H1 (cell line): Measurements from ENCODE around the gene EPN2. TPM values are rescaled to one million over a fixed set of nuclear protein-coding genes. Genes with fewer than 3 reads are reported as not detected.

Source experiments
- CTCF ChIA-PET: fragments of 300-600 bp; sonication (Branson Sonifier 250); formaldehyde crosslinking; loops from one replicate; lab custom pipeline; 2021; ENCODE audit not compliant: partially characterized antibody; lab: Charles Lee
- POLR2A ChIA-PET: fragments of 300-600 bp; sonication (Branson Sonifier 250); formaldehyde crosslinking; loops from one replicate; lab custom pipeline; 2021; ENCODE audit warnings: inconsistent platforms; ENCODE audit not compliant: partially characterized antibody; lab: Charles Lee
- DNase-seq, 2 experiments: peaks; one replicate each; pipeline versions ENCODE4 v3.0.0 to v3.0.0-alpha.2; 2010 to 2022; ENCODE audit warnings: low spot score in 2 of 2, low read depth in 1 of 2, mixed read lengths in 1 of 2
- FAIRE-seq: peaks from 2 replicates; lab custom pipeline; 2011; peaks lifted over from hg19 to GRCh38; lab: Jason Lieb, UNC
- H2AFZ ChIP-seq: 2 replicates; pipeline ENCODE4 v1.8.1; 2012; ENCODE audit warnings: low read length, inconsistent platforms
- H2AK5ac ChIP-seq: 2 replicates; pipeline ENCODE4 v1.6.1; 2013; ENCODE audit warnings: low read depth, low read length
- H2BK120ac ChIP-seq: replicated peaks from 2 replicates; pipeline ENCODE3; 2013; ENCODE audit warnings: low read depth, low read length, inconsistent platforms
- H2BK12ac ChIP-seq: 2 replicates; pipeline ENCODE4 v1.6.1; 2013; ENCODE audit warnings: low read depth, low read length
- H2BK15ac ChIP-seq: 2 replicates; pipeline ENCODE4 v1.6.1; 2013; ENCODE audit warnings: low read length
- H2BK20ac ChIP-seq: 2 replicates; pipeline ENCODE4 v1.6.1; 2013; ENCODE audit warnings: low read length
- H2BK5ac ChIP-seq: 2 replicates; pipeline ENCODE4 v1.6.1; 2013; ENCODE audit warnings: low read depth, low read length
- H3K14ac ChIP-seq: 2 replicates; pipeline ENCODE4 v1.6.1; 2013; ENCODE audit warnings: inconsistent platforms; ENCODE audit not compliant: insufficient read length
- H3K18ac ChIP-seq: 2 replicates; pipeline ENCODE4 v1.6.1; 2013; ENCODE audit warnings: low read length; ENCODE audit errors: extremely low read depth
- H3K23ac ChIP-seq: 2 replicates; pipeline ENCODE4 v1.6.1; 2013; ENCODE audit warnings: inconsistent platforms; ENCODE audit not compliant: insufficient read length
- H3K23me2 ChIP-seq: 2 replicates; pipeline ENCODE4 v1.6.1; 2013; ENCODE audit warnings: low read depth, low read length
- H3K27ac ChIP-seq: 2 replicates; pipeline ENCODE4 v1.6.1; 2011; ENCODE audit warnings: low read depth, low read length, inconsistent platforms
- H3K27me3 ChIP-seq, 4 experiments: replicated peaks in 1 of 4; 1 replicate in 1 of 4; 2 replicates in 3 of 4; pipeline versions ENCODE4 v1.6.1 to v1.8.1; 2011 to 2013; ENCODE audit warnings: low read length in 3 of 4, mild to moderate bottlenecking in 3 of 4, inconsistent platforms in 2 of 4, mixed read lengths in 2 of 4, moderate library complexity in 1 of 4; ENCODE audit not compliant: control insufficient read depth in 3 of 4, insufficient read depth in 3 of 4; ENCODE audit errors: extremely low read depth in 1 of 4
- H3K36me3 ChIP-seq, 4 experiments: 2 replicates each; pipeline versions ENCODE4 v1.6.1 to v1.8.1; 2011 to 2013; ENCODE audit warnings: mild to moderate bottlenecking in 4 of 4, low read length in 3 of 4, moderate library complexity in 2 of 4, control low read depth in 1 of 4, inconsistent platforms in 1 of 4; ENCODE audit not compliant: insufficient read depth in 4 of 4, control insufficient read depth in 2 of 4
- H3K4ac ChIP-seq: replicated peaks from 2 replicates; pipeline ENCODE3; 2013; ENCODE audit warnings: low read length, low read depth, mixed read lengths, inconsistent platforms; ENCODE audit not compliant: insufficient read length
- H3K4me1 ChIP-seq, 4 experiments: replicated peaks in 1 of 4; 1 replicate in 1 of 4; 2 replicates in 3 of 4; pipeline versions ENCODE4 v1.6.1 to v1.8.1; 2011 to 2013; ENCODE audit warnings: low read length in 3 of 4, inconsistent platforms in 2 of 4, mixed read lengths in 1 of 4; ENCODE audit not compliant: insufficient read depth in 4 of 4, control insufficient read depth in 3 of 4
- H3K4me2 ChIP-seq, 2 experiments: 2 replicates each; pipeline versions ENCODE4 v1.6.1 to v1.8.1; 2011 to 2013; ENCODE audit warnings: low read depth in 2 of 2, low read length in 2 of 2, control low read depth in 1 of 2, inconsistent platforms in 1 of 2, mild to moderate bottlenecking in 1 of 2; ENCODE audit not compliant: insufficient read depth in 1 of 2
- H3K4me3 ChIP-seq, 4 experiments: fragments of 200-600, 300-600 bp in 1 of 4; sonication (generic), shearing (Covaris generic), sonication (Bioruptor Twin) in 1 of 4; 2 replicates each; pipeline versions ENCODE4 v1.5.1 to v1.8.1; 2011 to 2016; ENCODE audit warnings: low read length in 4 of 4, low read depth in 3 of 4, control low read depth in 2 of 4, inconsistent platforms in 2 of 4, mild to moderate bottlenecking in 2 of 4, mixed read lengths in 1 of 4, moderate library complexity in 1 of 4; ENCODE audit not compliant: insufficient read depth in 2 of 4; ENCODE audit errors: extremely low read depth in 1 of 4
- H3K56ac ChIP-seq: replicated peaks from 2 replicates; pipeline ENCODE3; 2013; ENCODE audit warnings: low read depth, mild to moderate bottlenecking, mixed read lengths, low read length, inconsistent platforms; ENCODE audit not compliant: insufficient read length
- H3K79me1 ChIP-seq: 2 replicates; pipeline ENCODE4 v1.6.1; 2013; ENCODE audit warnings: low read depth, low read length, control low read depth
- H3K79me2 ChIP-seq, 2 experiments: 2 replicates each; pipeline versions ENCODE4 v1.6.1 to v1.8.1; 2012 to 2013; ENCODE audit warnings: low read length in 2 of 2, mild to moderate bottlenecking in 2 of 2, inconsistent platforms in 1 of 2; ENCODE audit not compliant: insufficient read depth in 2 of 2, control insufficient read depth in 1 of 2
- H3K9ac ChIP-seq, 4 experiments: replicated peaks in 1 of 4; 1 replicate in 1 of 4; 2 replicates in 3 of 4; pipeline versions ENCODE4 v1.6.1 to v1.8.1; 2011 to 2013; ENCODE audit warnings: low read depth in 3 of 4, low read length in 3 of 4, control low read depth in 2 of 4, mild to moderate bottlenecking in 2 of 4, moderate library complexity in 2 of 4, inconsistent platforms in 1 of 4; ENCODE audit errors: extremely low read depth in 1 of 4
- H3K9me3 ChIP-seq, 2 experiments: 2 replicates each; pipeline versions ENCODE4 v1.6.1 to v1.8.1; 2012 to 2013; ENCODE audit warnings: mild to moderate bottlenecking in 2 of 2, moderate library complexity in 2 of 2, control low read depth in 1 of 2, inconsistent platforms in 1 of 2, low read depth in 1 of 2, low read length in 1 of 2, mixed read lengths in 1 of 2; ENCODE audit not compliant: insufficient read depth in 2 of 2
- H4K20me1 ChIP-seq, 2 experiments: replicated peaks in 1 of 2; 2 replicates each; pipeline versions ENCODE3 to v1.8.1; 2011 to 2013; ENCODE audit warnings: inconsistent platforms in 2 of 2, low read length in 2 of 2, mild to moderate bottlenecking in 1 of 2; ENCODE audit not compliant: insufficient read depth in 2 of 2, control insufficient read depth in 1 of 2
- H4K5ac ChIP-seq: 2 replicates; pipeline ENCODE4 v1.6.1; 2013; ENCODE audit warnings: low read length, low read depth, mixed read lengths, inconsistent platforms; ENCODE audit not compliant: insufficient read length
- H4K8ac ChIP-seq: 2 replicates; pipeline ENCODE4 v1.8.0; 2013; ENCODE audit warnings: mild to moderate bottlenecking, moderate library complexity, low read length, inconsistent platforms; ENCODE audit not compliant: insufficient read depth; ENCODE audit errors: extremely low read depth
- H4K91ac ChIP-seq: replicated peaks from 2 replicates; pipeline ENCODE3; 2013; ENCODE audit warnings: low read length, mixed read lengths, inconsistent platforms; ENCODE audit not compliant: insufficient read length
- BACH1 ChIP-seq: IDR thresholded peaks from 2 replicates; pipeline ENCODE4 v1.6.1; 2012; ENCODE audit warnings: low read length, improper control_type of control experiment
- BRCA1 ChIP-seq: IDR thresholded peaks from 2 replicates; pipeline ENCODE4 v1.6.1; 2012; ENCODE audit warnings: low read depth, low read length, improper control_type of control experiment
- CBX8 ChIP-seq: fragments of 300-800, 300-1000 bp; sonication (generic); IDR thresholded peaks from 2 replicates; pipeline ENCODE4 v1.7.1; 2016; ENCODE audit warnings: low read depth, low read length, borderline replicate concordance
- CEBPB ChIP-seq: IDR thresholded peaks from 2 replicates; pipeline ENCODE4 v1.6.1; 2012; ENCODE audit warnings: low read depth, low read length
- KDM4A ChIP-seq: IDR thresholded peaks from one replicate; pipeline ENCODE4 v1.7.1; 2012; ENCODE audit warnings: low read depth, mild to moderate bottlenecking, moderate library complexity, low read length, inconsistent platforms; ENCODE audit not compliant: severe bottlenecking
- PHF8 ChIP-seq: fragments of 200-600 bp; sonication (generic); conservative IDR thresholded peaks from 2 replicates; pipeline ENCODE4 v1.7.1; 2012; ENCODE audit warnings: low read depth, mild to moderate bottlenecking, inconsistent platforms, low read length, moderate library complexity
- RFX5 ChIP-seq: IDR thresholded peaks from 2 replicates; pipeline ENCODE4 v1.6.1; 2011; ENCODE audit warnings: low read depth, low read length, improper control_type of control experiment, borderline replicate concordance
- SP1 ChIP-seq: IDR thresholded peaks from 2 replicates; pipeline ENCODE4 v1.6.1; 2011; ENCODE audit warnings: low read depth, low read length
- WGBS, 2 experiments: shearing (Covaris generic) in 1 of 2; methylation state at CpG; one replicate each; pipeline versions ENCODE4 v1.1.6 to v1.1.7; 2013 to 2015; ENCODE audit warnings: low lambda C conversion rate in 2 of 2, mixed read lengths in 2 of 2, inconsistent platforms in 1 of 2, low coverage in 1 of 2, missing lambda C conversion rate in 1 of 2; ENCODE audit not compliant: insufficient replicate concordance in 2 of 2, insufficient coverage in 1 of 2, insufficient read length in 1 of 2; ENCODE audit errors: extremely low coverage in 1 of 2, missing lambda C conversion rate in 1 of 2; 5-methylcytosine and 5-hydroxymethylcytosine counted together
- polyA plus RNA-seq, 7 experiments: library from polyadenylated mRNA; depleted of rRNA in 3 of 7; stranded (reverse) in 5 of 7; unstranded in 2 of 7; fragments of >200 nt in 5 of 7; fragments of 200-250 nt in 2 of 7; gene quantifications; 1 replicate in 5 of 7; 2 replicates in 1 of 7; 4 replicates in 1 of 7; pipeline versions ENCODE4 v1.2.1 to v1.2.3, GENCODE V29; 2011 to 2013; ENCODE audit warnings: missing spikeins in 2 of 7, mixed read lengths in 2 of 7
- total RNA-seq: library from RNA; stranded (reverse); fragmentation: NEBNext Ultra II Directional; extraction: Animal tissue kit (Norgen Biotek cat#: 25700); gene quantifications from 2 replicates; pipeline ENCODE4 v1.2.1, GENCODE V29; 2021
- TF ChIP-seq, protein P1 (sequence below): IDR thresholded peaks from 2 replicates; pipeline ENCODE4 v1.6.1; 2011; ENCODE audit warnings: low read length, improper control_type of control experiment

Gene EPN2
- total and polyA plus RNA-seq, 2 of the 8 experiments (the other 6 are each of a cell fraction or from before 2014, with no cell fraction given): 28.7 to 55.8 TPM

DNA sequence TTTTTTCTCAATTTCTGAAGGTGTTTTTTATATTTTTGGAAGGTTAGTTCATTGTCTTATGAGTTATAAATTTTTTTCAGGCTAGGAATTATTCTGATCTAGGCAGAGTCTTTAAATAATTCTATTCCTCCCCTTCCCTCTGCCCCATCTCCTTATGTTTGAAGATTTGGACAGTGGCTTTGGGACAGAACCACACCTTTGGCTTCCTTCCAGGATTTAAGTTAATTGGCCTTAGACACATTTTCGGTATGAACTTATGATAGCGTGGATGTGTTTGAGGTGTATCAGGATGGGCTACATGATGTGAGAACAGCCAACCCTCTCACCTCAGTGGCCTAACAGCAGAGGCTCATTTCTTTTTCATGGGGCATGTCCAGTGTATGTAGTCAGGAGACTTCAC is 24.3 kb downstream of the EPN2 start:
- Histone ChIP-seq H2BK15ac (no peak overlapping the region), H2AFZ (no peak overlapping the region), H3K14ac (no peak overlapping the region), H3K27me3 (no peaks in the 10 kb centered on the region), H3K36me3 (no peaks in the 10 kb centered on the region; a peak in 1 of 8 replicates), H2AK5ac (no peak overlapping the region), H4K20me1 (peaks cover 17 to 40% of the 10 kb centered on the region in 2 experiments), H2BK12ac (no peak overlapping the region), H3K23ac (no peak overlapping the region), H3K4me3 (no peak overlapping the region), H2BK20ac (no peak overlapping the region), H2BK5ac (no peak overlapping the region), H3K23me2 (no peaks in the 10 kb centered on the region), H3K79me1 (peaks cover 22% of the 10 kb centered on the region), H3K9me3 (no peaks in the 10 kb centered on the region), H3K9ac (no peak overlapping the region), H4K8ac (no peak overlapping the region), H2BK120ac (no peak overlapping the region), H3K56ac (no peak overlapping the region), H3K4me2 (no peak overlapping the region), H3K4me1 (peaks cover 0 to 5% (median under 1%) of the 10 kb centered on the region in 4 experiments; a peak in 4 of 7 replicates), H3K18ac (no peak overlapping the region), H3K4ac (no peak overlapping the region), H4K5ac (no peak overlapping the region), H3K79me2 (peaks cover 0 to 79% of the 10 kb centered on the region in 2 experiments), H4K91ac (no peak overlapping the region), H3K27ac (no peak overlapping the region)
- DNase-seq: no peak
- TF ChIP-seq, protein P1, sequence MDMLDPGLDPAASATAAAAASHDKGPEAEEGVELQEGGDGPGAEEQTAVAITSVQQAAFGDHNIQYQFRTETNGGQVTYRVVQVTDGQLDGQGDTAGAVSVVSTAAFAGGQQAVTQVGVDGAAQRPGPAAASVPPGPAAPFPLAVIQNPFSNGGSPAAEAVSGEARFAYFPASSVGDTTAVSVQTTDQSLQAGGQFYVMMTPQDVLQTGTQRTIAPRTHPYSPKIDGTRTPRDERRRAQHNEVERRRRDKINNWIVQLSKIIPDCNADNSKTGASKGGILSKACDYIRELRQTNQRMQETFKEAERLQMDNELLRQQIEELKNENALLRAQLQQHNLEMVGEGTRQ: no peak
- TF ChIP-seq KDM4A: no peak
- no peak for TF ChIP-seq PHF8
- no peak for TF ChIP-seq SP1
- TF ChIP-seq BACH1: no peak
- no peak for TF ChIP-seq CBX8
- no peak for TF ChIP-seq RFX5
- TF ChIP-seq BRCA1: no peak
- no peak for TF ChIP-seq CEBPB
- CTCF ChIA-PET: interaction anchor here (1.1 to 3.2 kb wide), 3 partner anchors 12 to 61 kb away, joined by 3 to 11 read pairs (median 5); no protein-coding TSS in a partner anchor
- WGBS, 2 experiments: 98% methylated on average over 2 of the region's 2 CpGs; no CpG with 5 or more reads in 1 of the 2 experiments
- POLR2A ChIA-PET: interaction anchor here (0.7 kb wide), 1 partner anchor 14 kb away, joined by 3 read pairs; no protein-coding TSS in a partner anchor
- FAIRE-seq: no peak
